GM21737 (cell line): ENCODE data around the gene NEK7.

ENCODE experiments used
- ATAC-seq: cut with Tn5 transposase; IDR thresholded peaks from one replicate; pipeline ENCODE4 v1.9.1; 2021; ENCODE audit warnings: mild to moderate bottlenecking, moderate library complexity; ENCODE audit not compliant: unreplicated experiment

Gene NEK7

GRCh38 chr1:198253259-198253658, 96.5 kb downstream of the NEK7 start:
- ATAC-seq = peak; percentile 76

DNA sequence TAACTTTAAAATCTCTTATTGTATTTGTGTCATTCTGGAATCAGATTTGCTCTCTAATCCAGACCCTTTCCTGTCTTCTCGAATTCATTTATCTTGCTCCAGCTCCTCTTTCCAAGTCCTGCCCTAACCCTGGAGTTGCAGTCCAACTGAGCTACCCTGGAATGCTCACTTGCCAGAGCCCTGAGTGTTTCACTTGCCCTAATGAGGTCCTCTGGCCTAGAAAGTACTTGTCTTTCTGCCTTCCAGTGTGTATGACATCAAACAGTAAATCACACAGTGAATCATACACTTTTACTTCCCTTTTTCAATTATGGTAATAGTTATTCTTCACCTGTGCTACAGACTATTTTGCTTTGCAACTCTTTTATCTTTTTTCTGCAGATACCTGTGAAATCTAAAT, 96.9 kb downstream of the NEK7 start:
- ATAC-seq = peak; percentile 97

DNA sequence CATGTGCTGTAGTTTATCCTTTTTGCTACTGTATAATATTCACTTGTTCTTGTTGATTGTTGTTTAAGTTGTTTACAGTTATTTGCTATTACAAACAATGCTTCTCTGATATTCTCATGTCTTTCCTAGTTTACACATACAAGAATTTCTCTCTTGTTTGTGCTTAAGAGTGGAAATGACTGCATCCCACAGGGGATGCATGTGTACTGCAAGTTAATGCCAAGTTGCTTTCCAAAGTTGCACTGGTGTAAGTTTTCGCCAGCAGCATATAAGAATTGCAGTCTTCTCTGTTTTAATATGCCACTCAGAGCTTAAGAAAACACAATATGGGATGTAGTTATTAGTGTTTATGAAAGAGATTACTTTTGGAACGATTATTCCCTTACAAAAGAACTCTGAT, 97.7 kb downstream of the NEK7 start:
- ATAC-seq = no peak

- ATAC-seq = no peak
These were observed 98.2 kb downstream of the NEK7 start for GRCh38 chr1:198254948-198255347.

- no peak for ATAC-seq
These were observed 99.0 kb downstream of the NEK7 start for GRCh38 chr1:198255784-198256183.

DNA sequence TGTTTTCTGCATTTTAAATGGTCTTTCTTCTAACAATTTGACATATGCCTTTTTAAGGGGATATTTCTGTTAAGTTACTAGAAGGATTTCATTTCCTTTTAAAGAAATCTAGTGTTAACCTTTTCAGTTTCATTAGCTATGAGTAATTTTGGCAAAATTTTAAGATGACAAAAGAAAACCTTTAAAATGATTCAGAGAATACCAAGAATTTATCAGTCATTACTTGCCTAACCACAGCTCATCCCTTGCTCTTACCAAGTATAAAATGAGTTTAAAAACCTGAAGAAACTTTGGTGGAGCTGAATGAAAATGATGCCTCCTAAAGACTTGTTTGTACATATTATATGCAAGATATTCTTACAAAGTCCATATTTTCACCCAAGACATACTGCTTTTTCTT, 101.7 kb downstream of the NEK7 start:
- peak; percentile 47 for ATAC-seq

DNA sequence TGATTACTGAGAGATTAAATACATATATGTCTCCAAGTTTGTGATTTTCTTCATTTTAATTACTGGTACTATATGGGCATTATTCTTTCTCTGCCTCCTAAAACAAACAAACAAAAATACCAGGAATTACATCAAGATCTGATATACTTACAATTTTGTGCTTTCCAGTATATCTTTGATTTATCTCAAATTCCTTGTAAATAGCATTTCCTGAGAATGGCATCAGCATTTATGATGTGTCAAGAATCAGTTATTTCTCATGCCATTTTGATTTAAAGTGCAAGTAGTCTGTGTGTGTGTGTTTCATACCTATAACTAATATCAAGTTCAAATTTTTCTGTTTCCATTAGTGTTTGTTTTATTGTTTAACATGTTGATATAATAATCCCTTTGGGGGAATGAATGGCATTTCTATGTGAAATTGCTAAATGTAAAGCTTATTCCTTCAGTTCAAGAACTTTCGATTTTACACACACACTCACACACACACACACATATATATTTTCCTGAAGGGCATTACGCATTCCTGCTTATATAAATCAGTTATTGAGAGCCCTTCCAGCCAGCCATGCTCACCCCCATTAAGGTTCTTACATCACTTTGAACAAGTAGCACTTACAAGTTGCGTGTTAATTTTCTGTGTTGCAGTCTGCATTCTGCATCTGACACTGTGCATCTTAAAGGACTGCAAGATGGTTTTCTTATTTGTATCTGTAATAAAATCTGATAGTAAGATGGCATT, 102.7 kb downstream of the NEK7 start:
- ATAC-seq = no peak

GRCh38 chr1:198261886-198262285, 105.1 kb downstream of the NEK7 start:
- no peak for ATAC-seq

DNA sequence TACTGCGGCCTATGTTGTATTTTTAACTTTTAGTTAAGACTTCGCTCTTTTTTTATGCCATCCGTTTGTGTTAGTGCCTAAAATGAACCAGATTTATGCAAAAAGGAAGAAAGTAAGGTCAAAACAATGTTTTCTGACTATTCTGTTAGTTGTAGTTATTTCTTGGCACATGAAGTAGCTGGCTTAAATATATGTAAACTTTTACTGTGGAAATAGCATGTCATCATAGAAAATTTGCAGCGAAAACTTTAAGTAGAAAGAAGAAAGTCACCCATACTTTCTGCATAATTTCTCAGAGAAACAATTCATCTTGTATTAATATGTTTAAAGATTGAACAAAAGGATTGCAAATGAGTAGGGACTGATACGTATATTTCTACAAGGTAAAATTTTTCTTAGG, 106.4 kb downstream of the NEK7 start:
- no peak for ATAC-seq

- ATAC-seq = no peak
These were observed 107.5 kb downstream of the NEK7 start for GRCh38 chr1:198264282-198264681.

GRCh38 chr1:198265073-198265661, 108.4 kb downstream of the NEK7 start:
- no peak for ATAC-seq

DNA sequence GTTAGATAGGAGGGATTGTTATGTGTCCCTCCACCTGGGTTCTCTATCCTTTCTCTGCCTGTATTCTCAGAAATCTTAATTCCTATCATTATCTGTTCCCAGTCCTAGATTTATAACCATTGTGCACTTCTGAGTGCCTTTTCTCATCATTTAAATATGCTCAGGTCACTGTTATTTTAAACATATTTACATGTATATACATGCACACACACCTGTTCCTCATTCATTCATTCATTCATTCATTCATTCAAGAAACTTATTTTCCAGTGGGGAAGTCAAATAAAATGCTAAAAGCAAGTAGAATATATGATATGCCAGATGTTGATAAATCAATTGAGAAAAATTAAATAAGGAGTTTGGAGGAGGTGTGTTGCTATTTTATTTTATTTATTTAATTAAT, 110.3 kb downstream of the NEK7 start:
- no peak for ATAC-seq

DNA sequence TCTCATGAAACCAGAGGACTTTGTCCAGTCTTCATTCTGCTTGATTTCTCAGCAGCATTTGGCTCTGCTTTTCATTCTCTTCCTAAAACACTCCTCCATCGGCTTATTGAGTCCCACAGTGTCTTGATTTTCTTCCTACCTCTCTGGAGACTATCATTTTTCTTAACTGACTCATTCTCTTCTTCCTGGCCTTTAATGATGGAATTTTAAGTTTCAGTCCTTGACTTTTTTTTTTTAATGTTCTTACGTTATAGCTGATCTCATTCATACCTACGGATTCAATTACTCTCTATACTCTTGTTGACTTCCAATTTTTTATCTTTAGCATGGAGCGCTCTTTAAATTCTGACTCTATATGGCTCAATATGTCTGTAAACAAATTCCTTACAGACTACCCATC, 111.1 kb downstream of the NEK7 start:
- no peak for ATAC-seq

- no peak for ATAC-seq
These were observed 112.2 kb downstream of the NEK7 start for GRCh38 chr1:198268784-198269645.

DNA sequence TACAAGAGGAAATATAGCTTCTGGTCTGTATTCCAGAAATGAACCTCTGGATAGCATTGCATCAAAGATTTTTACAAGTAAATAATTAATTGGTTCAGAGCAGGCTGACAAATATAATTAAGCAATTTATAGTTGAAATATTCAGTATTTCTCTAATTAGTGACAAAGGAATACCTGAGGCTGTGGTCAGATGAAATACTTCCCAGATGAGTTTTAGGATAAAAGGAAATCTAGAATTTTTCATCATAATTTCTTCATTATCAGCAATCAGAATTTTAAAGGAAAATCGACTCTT, 112.8 kb downstream of the NEK7 start:
- no peak for ATAC-seq

DNA sequence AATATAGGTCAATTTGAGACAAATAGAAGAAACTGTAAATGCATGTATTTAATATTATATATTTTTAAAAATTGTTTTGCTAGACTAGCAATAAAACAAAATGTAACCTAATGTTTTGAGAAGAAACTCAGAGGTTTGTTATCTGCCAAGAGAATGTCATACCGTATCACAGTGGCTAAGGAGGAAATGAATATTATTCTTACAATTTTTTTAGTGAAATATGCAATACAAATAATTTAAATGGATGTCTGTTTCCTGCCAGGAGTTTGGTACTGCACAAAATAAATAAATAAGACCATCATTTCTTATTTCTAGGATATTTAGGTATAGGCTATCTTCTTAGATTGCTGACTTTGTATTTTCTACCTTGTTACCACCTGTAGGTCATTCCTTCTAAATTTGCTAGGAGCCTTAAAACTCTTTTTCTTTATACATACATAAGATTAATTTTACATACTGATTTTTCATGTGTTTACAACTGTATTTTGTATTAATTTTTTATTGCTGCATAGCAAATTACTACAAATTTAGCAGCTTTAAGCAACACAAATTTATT, 113.6 kb downstream of the NEK7 start:
- no peak for ATAC-seq

DNA sequence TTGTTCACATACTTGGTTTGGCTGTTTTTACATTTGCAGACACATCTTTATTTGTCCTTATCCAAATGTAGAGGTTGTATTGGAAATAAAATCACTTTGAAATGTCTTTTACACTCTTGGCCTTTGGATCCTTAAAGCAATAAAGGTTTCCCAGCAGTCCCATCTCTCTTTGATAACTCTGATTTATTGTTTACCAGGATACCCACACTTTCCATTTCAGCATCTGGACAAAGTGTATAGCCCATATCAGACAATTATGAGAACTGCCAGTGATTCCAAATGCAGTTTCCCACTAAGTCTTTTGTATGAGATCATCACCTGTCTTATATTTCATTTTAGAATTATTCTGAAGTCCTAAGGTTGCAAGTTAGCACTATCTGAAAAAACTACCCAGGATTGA, 114.7 kb downstream of the NEK7 start:
- no peak for ATAC-seq

- ATAC-seq = no peak
These were observed 115.7 kb downstream of the NEK7 start for GRCh38 chr1:198272492-198272891.

DNA sequence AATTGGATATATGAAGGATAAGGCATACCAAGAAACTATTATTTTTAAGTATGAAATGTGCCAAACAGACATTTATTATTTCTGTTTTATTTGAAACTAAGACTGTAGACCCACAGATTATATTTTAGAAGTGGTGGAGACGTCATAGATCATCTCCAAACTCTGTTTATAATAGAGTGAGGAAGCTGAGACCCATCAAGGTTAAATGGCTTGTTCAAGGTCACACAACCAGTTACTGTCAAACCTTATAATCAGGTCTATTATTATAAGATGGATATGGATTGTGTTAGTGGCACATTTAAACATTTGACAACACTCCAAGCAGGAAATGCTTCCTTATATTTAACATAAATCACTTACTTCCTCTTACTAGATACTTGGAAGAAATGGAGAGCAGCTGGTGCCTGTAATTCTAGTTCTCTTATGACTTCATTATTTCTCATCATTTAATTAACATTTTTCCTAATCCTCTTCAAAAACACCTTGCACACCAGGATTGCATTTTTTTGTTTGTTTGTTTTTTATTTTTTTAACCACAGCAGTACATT, 117.0 kb downstream of the NEK7 start:
- no peak for ATAC-seq

- no peak for ATAC-seq
These were observed 118.8 kb downstream of the NEK7 start for GRCh38 chr1:198275597-198275996.

DNA sequence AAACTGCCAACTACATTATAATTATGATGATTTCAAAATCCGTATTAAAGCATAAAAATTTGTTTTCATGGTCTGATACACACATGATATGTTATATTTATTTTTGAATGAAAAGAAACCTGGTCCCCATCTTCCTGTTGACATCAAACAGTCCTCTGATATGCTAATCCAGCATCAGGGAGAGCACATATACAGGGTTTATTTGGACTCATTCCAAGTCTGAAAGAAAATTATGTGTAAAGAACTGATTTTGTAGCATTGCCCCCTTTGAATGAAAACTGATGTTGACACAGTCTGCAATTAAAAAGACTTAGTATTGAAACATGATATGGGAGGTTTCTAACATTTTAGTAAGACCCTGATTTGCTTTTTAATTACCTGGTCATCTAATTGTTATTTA, 119.4 kb downstream of the NEK7 start:
- no peak for ATAC-seq

GRCh38 chr1:198278943-198279342, 122.1 kb downstream of the NEK7 start:
- ATAC-seq = no peak
